ENCODE data around the gene BPGM. TPM values are rescaled to one million over a fixed set of nuclear protein-coding genes. Genes with fewer than 3 reads are reported as not detected.

The BPGM gene
- polyA plus RNA-seq, 1 of the 3 experiments (the other 2 are of a cell fraction), result 12.4 TPM

GRCh38 chr7:134723892-134724291, 77.2 kb downstream of the BPGM start (continued):
- TF ChIP-seq, protein P1, sequence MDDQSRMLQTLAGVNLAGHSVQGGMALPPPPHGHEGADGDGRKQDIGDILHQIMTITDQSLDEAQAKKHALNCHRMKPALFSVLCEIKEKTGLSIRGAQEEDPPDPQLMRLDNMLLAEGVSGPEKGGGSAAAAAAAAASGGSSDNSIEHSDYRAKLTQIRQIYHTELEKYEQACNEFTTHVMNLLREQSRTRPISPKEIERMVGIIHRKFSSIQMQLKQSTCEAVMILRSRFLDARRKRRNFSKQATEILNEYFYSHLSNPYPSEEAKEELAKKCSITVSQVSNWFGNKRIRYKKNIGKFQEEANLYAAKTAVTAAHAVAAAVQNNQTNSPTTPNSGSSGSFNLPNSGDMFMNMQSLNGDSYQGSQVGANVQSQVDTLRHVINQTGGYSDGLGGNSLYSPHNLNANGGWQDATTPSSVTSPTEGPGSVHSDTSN (IDR thresholded peaks at IDR 0.05), result no peak
- no peak for TF ChIP-seq GATA2 (CRISPR knock-in tag; IDR thresholded peaks at IDR 0.05)
- no peak for TF ChIP-seq USF2 (IDR thresholded peaks at IDR 0.05; ENCODE audit: borderline replicate concordance, low read depth, low read length)

DNA sequence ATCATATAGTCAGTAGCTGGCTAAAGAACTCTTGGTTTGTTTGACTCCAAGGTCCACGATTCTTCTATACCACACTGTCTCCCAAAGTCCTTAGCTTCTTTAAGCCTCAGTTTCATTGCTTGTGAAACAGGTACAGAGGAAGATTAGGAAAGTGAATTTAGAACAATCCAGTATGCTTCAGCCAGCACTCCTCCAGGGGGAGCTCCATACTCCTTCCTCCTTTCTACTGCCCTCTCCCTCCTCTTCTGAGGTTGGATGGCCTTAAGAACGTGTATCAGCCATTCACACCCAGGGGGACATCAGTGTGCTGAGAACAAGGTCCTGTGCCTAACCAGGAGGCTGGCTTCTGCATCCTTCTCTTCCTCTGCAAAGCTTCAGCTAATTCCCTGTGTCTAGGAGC, 78.0 kb downstream of the BPGM start:
- Histone ChIP-seq H3F3A (replicated peaks; ENCODE audit: insufficient read depth) (peaks cover 4% of the 10 kb centered on the region), H3K79me2 (ENCODE audit: insufficient read depth) (no peaks in the 10 kb centered on the region), H3K27ac (ENCODE audit: low read depth in 2 of 2, low read length in 1 of 2) (no peak overlapping the region), H4K20me1 (ENCODE audit: insufficient read depth) (no peaks in the 10 kb centered on the region), H3K9me2 (no peaks in the 10 kb centered on the region), H3K4me1 (ENCODE audit: control insufficient read depth in 1 of 2, insufficient read depth in 2 of 2, low read depth in 1 of 2, low read length in 1 of 2) (peaks cover 5 to 9% of the 10 kb centered on the region in 2 experiments), H3K9me3 (no peaks in the 10 kb centered on the region), H3K4me2 (no peak overlapping the region), H3K4me3 (ENCODE audit: low read depth in 2 of 2, low read length in 1 of 2) (no peak overlapping the region), H3K36me3 (replicated peaks in 1 of 2; ENCODE audit: control insufficient read depth in 1 of 2, insufficient read depth in 2 of 2, low read length in 1 of 2) (peaks cover 0 to 3% of the 10 kb centered on the region in 2 experiments), H3K27me3 (ENCODE audit: insufficient read depth) (no peaks in the 10 kb centered on the region), H2AFZ (ENCODE audit: low read depth) (no peak overlapping the region), H3K9ac (no peak overlapping the region)
- ChIA-PET CTCF (interaction anchor here (0.5 to 1.9 kb wide), 11 partner anchors 12 to 219 kb away, joined by 3 to 10 read pairs (median 4); no protein-coding TSS in a partner anchor), POLR2A (no interaction called here)
- DNase-seq, result no peak
- TF ChIP-seq SMC3 (IDR thresholded peaks at IDR 0.05; ENCODE audit: low read depth, low read length) (peak; percentile 61), RAD21 (IDR thresholded peaks at IDR 0.05; ENCODE audit: low read length) (peak; percentile 58), FOXM1 (IDR thresholded peaks at IDR 0.05; ENCODE audit: low read depth) (no peak), CHD2 (IDR thresholded peaks at IDR 0.05; ENCODE audit: low read length, partially characterized antibody) (no peak)
- TF ChIP-seq, protein P2, sequence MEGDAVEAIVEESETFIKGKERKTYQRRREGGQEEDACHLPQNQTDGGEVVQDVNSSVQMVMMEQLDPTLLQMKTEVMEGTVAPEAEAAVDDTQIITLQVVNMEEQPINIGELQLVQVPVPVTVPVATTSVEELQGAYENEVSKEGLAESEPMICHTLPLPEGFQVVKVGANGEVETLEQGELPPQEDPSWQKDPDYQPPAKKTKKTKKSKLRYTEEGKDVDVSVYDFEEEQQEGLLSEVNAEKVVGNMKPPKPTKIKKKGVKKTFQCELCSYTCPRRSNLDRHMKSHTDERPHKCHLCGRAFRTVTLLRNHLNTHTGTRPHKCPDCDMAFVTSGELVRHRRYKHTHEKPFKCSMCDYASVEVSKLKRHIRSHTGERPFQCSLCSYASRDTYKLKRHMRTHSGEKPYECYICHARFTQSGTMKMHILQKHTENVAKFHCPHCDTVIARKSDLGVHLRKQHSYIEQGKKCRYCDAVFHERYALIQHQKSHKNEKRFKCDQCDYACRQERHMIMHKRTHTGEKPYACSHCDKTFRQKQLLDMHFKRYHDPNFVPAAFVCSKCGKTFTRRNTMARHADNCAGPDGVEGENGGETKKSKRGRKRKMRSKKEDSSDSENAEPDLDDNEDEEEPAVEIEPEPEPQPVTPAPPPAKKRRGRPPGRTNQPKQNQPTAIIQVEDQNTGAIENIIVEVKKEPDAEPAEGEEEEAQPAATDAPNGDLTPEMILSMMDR (IDR thresholded peaks at IDR 0.05), result peak; percentile 61
- 18% methylated on average over 2 of the region's 2 CpGs for WGBS (ENCODE audit: low lambda C conversion rate)

GRCh38 chr7:134726581-134726980, 79.9 kb downstream of the BPGM start:
- CTCF ChIA-PET, result interaction anchor here (0.8 to 1.4 kb wide), 4 partner anchors 9 to 40 kb away, joined by 3 read pairs; no protein-coding TSS in a partner anchor
- H3K79me2 ChIP-seq (ENCODE audit: insufficient read depth), result no peaks in the 10 kb centered on the region
- no peak overlapping the region for H3K9ac ChIP-seq
- H3K4me2 ChIP-seq, result no peak overlapping the region
- H3F3A ChIP-seq (replicated peaks; ENCODE audit: insufficient read depth), result peaks cover 23% of the 10 kb centered on the region
- no peak overlapping the region for H3K27ac ChIP-seq (ENCODE audit: low read depth in 2 of 2, low read length in 1 of 2)
- no peak overlapping the region for H3K4me3 ChIP-seq (ENCODE audit: low read depth in 2 of 2, low read length in 1 of 2)
- no peak for DNase-seq
- POLR2A ChIA-PET, result no interaction called here
- H4K20me1 ChIP-seq (ENCODE audit: insufficient read depth), result no peaks in the 10 kb centered on the region
- peaks cover 4 to 18% of the 10 kb centered on the region in 2 experiments; a peak in 3 of 4 replicates for H3K4me1 ChIP-seq (ENCODE audit: control insufficient read depth in 1 of 2, insufficient read depth in 2 of 2, low read depth in 1 of 2, low read length in 1 of 2)
- WGBS (ENCODE audit: low lambda C conversion rate), result 88% methylated on average over 2 of the region's 2 CpGs
- no peaks in the 10 kb centered on the region for H3K27me3 ChIP-seq (ENCODE audit: insufficient read depth)
- H3K9me3 ChIP-seq, result no peaks in the 10 kb centered on the region
- H2AFZ ChIP-seq (ENCODE audit: low read depth), result no peak overlapping the region
- peaks cover 0 to 3% of the 10 kb centered on the region in 2 experiments for H3K36me3 ChIP-seq (replicated peaks in 1 of 2; ENCODE audit: control insufficient read depth in 1 of 2, insufficient read depth in 2 of 2, low read length in 1 of 2)
- H3K9me2 ChIP-seq, result no peaks in the 10 kb centered on the region
- TF ChIP-seq USF1 (IDR thresholded peaks at IDR 0.05; ENCODE audit: borderline replicate concordance, low read depth), result no peak
- no peak for TF ChIP-seq USF2 (IDR thresholded peaks at IDR 0.05; ENCODE audit: borderline replicate concordance, low read depth, low read length)
- no peak for TF ChIP-seq SIN3A (IDR thresholded peaks at IDR 0.05; ENCODE audit: borderline replicate concordance, low read depth, low read length)
- no peak for TF ChIP-seq FOXM1 (IDR thresholded peaks at IDR 0.05; ENCODE audit: low read depth)
- TF ChIP-seq, protein P3, sequence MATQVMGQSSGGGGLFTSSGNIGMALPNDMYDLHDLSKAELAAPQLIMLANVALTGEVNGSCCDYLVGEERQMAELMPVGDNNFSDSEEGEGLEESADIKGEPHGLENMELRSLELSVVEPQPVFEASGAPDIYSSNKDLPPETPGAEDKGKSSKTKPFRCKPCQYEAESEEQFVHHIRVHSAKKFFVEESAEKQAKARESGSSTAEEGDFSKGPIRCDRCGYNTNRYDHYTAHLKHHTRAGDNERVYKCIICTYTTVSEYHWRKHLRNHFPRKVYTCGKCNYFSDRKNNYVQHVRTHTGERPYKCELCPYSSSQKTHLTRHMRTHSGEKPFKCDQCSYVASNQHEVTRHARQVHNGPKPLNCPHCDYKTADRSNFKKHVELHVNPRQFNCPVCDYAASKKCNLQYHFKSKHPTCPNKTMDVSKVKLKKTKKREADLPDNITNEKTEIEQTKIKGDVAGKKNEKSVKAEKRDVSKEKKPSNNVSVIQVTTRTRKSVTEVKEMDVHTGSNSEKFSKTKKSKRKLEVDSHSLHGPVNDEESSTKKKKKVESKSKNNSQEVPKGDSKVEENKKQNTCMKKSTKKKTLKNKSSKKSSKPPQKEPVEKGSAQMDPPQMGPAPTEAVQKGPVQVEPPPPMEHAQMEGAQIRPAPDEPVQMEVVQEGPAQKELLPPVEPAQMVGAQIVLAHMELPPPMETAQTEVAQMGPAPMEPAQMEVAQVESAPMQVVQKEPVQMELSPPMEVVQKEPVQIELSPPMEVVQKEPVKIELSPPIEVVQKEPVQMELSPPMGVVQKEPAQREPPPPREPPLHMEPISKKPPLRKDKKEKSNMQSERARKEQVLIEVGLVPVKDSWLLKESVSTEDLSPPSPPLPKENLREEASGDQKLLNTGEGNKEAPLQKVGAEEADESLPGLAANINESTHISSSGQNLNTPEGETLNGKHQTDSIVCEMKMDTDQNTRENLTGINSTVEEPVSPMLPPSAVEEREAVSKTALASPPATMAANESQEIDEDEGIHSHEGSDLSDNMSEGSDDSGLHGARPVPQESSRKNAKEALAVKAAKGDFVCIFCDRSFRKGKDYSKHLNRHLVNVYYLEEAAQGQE (IDR thresholded peaks at IDR 0.05; ENCODE audit: low read depth, low read length), result no peak
- no peak for TF ChIP-seq ELF1 (IDR thresholded peaks at IDR 0.05)
- no peak for TF ChIP-seq FOSL2 (IDR thresholded peaks at IDR 0.05; ENCODE audit: borderline replicate concordance, low read depth)
- no peak for TF ChIP-seq MXI1 (IDR thresholded peaks at IDR 0.05; ENCODE audit: low read depth, low read length)
- TF ChIP-seq RAD21 (IDR thresholded peaks at IDR 0.05; ENCODE audit: low read length), result no peak
- TF ChIP-seq SMC3 (IDR thresholded peaks at IDR 0.05; ENCODE audit: low read depth, low read length), result no peak
- TF ChIP-seq NRF1 (IDR thresholded peaks at IDR 0.05; ENCODE audit: low read depth, low read length), result no peak
- TF ChIP-seq CHD2 (IDR thresholded peaks at IDR 0.05; ENCODE audit: low read length, partially characterized antibody), result no peak

Data from SK-N-SH (cell line).